GM23338 (cell line): ENCODE measurements around the gene EARS2.

Source experiments
- EZH2 ChIP-seq: fragments of 200-600 bp; sonication (generic); IDR thresholded peaks from one replicate; pipeline ENCODE4 v1.8.0; 2017; ENCODE audit warnings: antibody characterized with exemption, mild to moderate bottlenecking, low read depth; ENCODE audit not compliant: unreplicated experiment
- EZH2phosphoT487 ChIP-seq: fragments of 200-600 bp; sonication (generic); IDR thresholded peaks from one replicate; pipeline ENCODE4 v1.8.1; 2018; ENCODE audit warnings: antibody characterized with exemption; ENCODE audit not compliant: unreplicated experiment
- JUNB ChIP-seq: IDR thresholded peaks from one replicate; pipeline ENCODE4 v1.6.1; 2016; ENCODE audit warnings: antibody characterized with exemption; ENCODE audit not compliant: unreplicated experiment
- POLR2AphosphoS5 ChIP-seq: IDR thresholded peaks from 2 replicates; pipeline ENCODE4 v1.6.1; 2016; ENCODE audit warnings: antibody characterized with exemption, low read depth
- STAT1 ChIP-seq: IDR thresholded peaks from one replicate; pipeline ENCODE4 v1.6.1; 2016; ENCODE audit warnings: antibody characterized with exemption; ENCODE audit not compliant: unreplicated experiment
- TF ChIP-seq, protein P1 (sequence below), 2 experiments: fragments of 200-600 bp in 1 of 2; sonication (generic) in 1 of 2; conservative IDR thresholded peaks; 2 replicates each; pipeline versions ENCODE4 v1.5.1 to v1.6.1; 2016 to 2017; ENCODE audit warnings: antibody characterized with exemption in 2 of 2, low read depth in 2 of 2, mild to moderate bottlenecking in 2 of 2, moderate library complexity in 1 of 2
- TF ChIP-seq, protein P2 (sequence below): IDR thresholded peaks from one replicate; pipeline ENCODE4 v1.6.1; 2018; ENCODE audit warnings: antibody characterized with exemption; ENCODE audit not compliant: unreplicated experiment

DNA sequence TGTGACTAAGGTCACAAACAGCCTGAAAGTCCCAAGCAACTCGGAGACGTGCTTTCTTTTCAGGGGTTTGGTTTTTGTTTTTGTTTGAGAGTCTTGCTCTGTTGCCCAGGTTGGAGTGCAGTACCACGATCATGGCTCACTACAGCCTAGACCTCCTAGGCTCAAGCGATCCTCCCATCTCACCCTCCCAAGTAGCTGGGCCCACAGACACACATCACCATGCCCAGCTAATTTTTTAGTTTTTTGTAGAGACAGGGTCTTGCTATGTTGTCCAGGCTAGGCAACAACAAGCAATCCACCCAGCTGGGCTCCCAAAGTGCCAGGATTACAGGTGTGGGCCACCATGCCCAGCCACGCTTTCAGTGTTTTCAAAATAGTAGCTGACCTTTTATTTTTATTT, 27.1 kb downstream of the EARS2 start:
- TF ChIP-seq, protein P1, sequence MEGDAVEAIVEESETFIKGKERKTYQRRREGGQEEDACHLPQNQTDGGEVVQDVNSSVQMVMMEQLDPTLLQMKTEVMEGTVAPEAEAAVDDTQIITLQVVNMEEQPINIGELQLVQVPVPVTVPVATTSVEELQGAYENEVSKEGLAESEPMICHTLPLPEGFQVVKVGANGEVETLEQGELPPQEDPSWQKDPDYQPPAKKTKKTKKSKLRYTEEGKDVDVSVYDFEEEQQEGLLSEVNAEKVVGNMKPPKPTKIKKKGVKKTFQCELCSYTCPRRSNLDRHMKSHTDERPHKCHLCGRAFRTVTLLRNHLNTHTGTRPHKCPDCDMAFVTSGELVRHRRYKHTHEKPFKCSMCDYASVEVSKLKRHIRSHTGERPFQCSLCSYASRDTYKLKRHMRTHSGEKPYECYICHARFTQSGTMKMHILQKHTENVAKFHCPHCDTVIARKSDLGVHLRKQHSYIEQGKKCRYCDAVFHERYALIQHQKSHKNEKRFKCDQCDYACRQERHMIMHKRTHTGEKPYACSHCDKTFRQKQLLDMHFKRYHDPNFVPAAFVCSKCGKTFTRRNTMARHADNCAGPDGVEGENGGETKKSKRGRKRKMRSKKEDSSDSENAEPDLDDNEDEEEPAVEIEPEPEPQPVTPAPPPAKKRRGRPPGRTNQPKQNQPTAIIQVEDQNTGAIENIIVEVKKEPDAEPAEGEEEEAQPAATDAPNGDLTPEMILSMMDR (conservative IDR thresholded peaks at IDR 0.05; ENCODE audit: low read depth in 2 of 2), result no peak
- TF ChIP-seq EZH2phosphoT487, result no peak
- TF ChIP-seq EZH2, result no peak
- TF ChIP-seq POLR2AphosphoS5, result no peak
- TF ChIP-seq, protein P2, sequence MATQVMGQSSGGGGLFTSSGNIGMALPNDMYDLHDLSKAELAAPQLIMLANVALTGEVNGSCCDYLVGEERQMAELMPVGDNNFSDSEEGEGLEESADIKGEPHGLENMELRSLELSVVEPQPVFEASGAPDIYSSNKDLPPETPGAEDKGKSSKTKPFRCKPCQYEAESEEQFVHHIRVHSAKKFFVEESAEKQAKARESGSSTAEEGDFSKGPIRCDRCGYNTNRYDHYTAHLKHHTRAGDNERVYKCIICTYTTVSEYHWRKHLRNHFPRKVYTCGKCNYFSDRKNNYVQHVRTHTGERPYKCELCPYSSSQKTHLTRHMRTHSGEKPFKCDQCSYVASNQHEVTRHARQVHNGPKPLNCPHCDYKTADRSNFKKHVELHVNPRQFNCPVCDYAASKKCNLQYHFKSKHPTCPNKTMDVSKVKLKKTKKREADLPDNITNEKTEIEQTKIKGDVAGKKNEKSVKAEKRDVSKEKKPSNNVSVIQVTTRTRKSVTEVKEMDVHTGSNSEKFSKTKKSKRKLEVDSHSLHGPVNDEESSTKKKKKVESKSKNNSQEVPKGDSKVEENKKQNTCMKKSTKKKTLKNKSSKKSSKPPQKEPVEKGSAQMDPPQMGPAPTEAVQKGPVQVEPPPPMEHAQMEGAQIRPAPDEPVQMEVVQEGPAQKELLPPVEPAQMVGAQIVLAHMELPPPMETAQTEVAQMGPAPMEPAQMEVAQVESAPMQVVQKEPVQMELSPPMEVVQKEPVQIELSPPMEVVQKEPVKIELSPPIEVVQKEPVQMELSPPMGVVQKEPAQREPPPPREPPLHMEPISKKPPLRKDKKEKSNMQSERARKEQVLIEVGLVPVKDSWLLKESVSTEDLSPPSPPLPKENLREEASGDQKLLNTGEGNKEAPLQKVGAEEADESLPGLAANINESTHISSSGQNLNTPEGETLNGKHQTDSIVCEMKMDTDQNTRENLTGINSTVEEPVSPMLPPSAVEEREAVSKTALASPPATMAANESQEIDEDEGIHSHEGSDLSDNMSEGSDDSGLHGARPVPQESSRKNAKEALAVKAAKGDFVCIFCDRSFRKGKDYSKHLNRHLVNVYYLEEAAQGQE, result no peak
- TF ChIP-seq JUNB, result no peak
- TF ChIP-seq STAT1, result no peak
